Urinary bladder (tissue), 4 donors: Measurements from ENCODE around the gene CYRIA. TPM values are rescaled to one million over a fixed set of nuclear protein-coding genes. Genes with fewer than 3 reads are reported as not detected.
A peak's percentile ranks its signal among the peaks of the same experiment; 100 is the strongest.

ENCODE experiments used
- DNase-seq: peaks from one replicate; pipeline ENCODE4 v3.0.0-alpha.2; 2015; ENCODE audit errors: extremely low spot score
- H3K27ac ChIP-seq: one replicate; pipeline ENCODE4 v1.5.1; 2013; ENCODE audit warnings: low read depth, mild to moderate bottlenecking, moderate library complexity
- H3K36me3 ChIP-seq: one replicate; pipeline ENCODE4 v1.6.1; 2013; ENCODE audit warnings: mild to moderate bottlenecking, moderate library complexity; ENCODE audit not compliant: insufficient read depth
- H3K4me1 ChIP-seq: one replicate; pipeline ENCODE4 v1.6.1; 2013; ENCODE audit warnings: mild to moderate bottlenecking, moderate library complexity; ENCODE audit not compliant: insufficient read depth
- H3K4me3 ChIP-seq: one replicate; pipeline ENCODE4 v1.5.1; 2013; ENCODE audit warnings: low read depth, low read length
- WGBS: extraction: QIAGEN DNeasy Blood & Tissue Kit; methylation state at CpG from one replicate; pipeline ENCODE4 v1.1.7; 2013; 5-methylcytosine and 5-hydroxymethylcytosine counted together
- polyA plus RNA-seq: library from polyadenylated mRNA; stranded (reverse); fragments of 200-250 nt; gene quantifications from one replicate; pipeline ENCODE4 v1.2.3, GENCODE V29; 2013
- total RNA-seq: library from RNA; depleted of rRNA; stranded (reverse); fragments of >200 nt; gene quantifications from one replicate; pipeline ENCODE4 v1.2.3, GENCODE V29; 2014
- donor health status: healthy with polysubstance abuse.
- donor health status: healthy.

Gene CYRIA
- total RNA-seq (10.5 TPM), polyA plus RNA-seq (7.9 TPM)

GRCh38 chr2:16665748-16666448 lies at the start of gene CYRIA:
CYRIA (minus strand) TSS chr2:16665834; CDS start chr2:16588119, 77,715 bp downstream.
- Histone ChIP-seq H3K36me3 (no peaks in the 10 kb centered on the region), H3K4me1 (no peaks in the 10 kb centered on the region), H3K4me3 (peak within 1 kb of the TSS; percentile 63), H3K27ac (no peak within 1 kb of the TSS)
- no peak for DNase-seq
- 5% methylated on average over 53 of the region's 54 CpGs for WGBS

DNA sequence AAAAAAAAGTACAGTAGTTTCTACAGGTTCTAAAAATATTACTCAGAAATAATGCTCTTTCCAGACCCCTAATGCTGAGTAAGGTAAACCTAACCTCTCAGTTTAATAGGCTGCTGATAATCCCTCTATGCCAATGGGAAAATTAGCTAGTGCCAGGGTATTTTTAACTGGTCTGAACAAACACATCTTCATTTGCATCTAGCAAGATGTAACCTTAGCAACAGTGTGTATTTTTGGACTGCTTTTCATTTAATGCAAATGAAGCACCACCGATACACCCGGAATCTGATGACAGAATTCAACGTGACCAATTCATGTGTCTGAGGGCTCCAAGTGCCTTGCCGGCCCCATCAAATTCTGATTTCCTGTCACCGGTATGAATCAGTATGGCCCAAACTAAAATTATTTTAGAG lies 47.4 kb upstream of the CYRIA start:
- no peak for DNase-seq
- H3K4me1 ChIP-seq = no peaks in the 10 kb centered on the region
- no peak overlapping the region for H3K27ac ChIP-seq
- no peaks in the 10 kb centered on the region for H3K36me3 ChIP-seq
- H3K4me3 ChIP-seq = no peak overlapping the region
- 77% methylated on average over 5 of the region's 5 CpGs for WGBS

DNA sequence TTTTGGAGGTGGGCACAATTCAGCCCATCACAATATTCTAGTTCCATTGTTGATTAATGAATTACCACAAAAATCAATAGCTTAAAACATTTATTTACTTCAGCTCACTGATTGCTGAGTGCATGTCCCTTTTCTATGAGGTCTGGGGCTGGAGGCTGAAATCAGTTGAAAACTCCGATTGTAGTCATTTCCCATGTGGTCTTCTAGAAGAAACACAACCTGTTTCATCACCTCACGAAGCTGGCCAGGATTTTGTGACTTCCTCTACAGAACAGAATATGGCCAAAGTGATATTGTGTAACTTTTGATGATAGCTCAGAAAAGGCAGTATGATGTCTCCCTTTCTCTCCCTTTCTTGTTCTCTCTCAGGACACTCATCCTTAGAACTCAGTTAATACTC lies 44.1 kb upstream of the CYRIA start:
- no peaks in the 10 kb centered on the region for H3K36me3 ChIP-seq
- 87% methylated on average over 2 of the region's 2 CpGs for WGBS
- no peak for DNase-seq
- no peak overlapping the region for H3K27ac ChIP-seq
- no peaks in the 10 kb centered on the region for H3K4me1 ChIP-seq
- H3K4me3 ChIP-seq = no peak overlapping the region

DNA sequence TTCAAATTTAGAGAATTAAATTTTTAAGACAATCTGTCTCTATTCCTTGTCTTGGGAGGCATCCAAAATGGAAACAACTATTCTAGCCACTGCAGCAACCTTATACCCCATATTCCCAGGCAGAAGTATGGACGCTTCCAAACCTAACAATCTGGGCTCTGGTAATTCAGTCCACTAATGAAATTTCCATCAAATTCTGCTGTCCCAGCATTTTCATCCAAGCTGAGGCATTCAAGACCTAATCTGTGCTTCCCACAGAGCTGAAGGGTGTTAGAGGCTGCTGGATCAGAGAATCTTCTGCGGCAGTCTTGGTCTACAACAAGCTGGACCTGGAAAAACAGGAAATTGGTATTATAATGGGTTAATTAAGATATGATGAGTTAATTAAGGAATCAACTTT lies 42.5 kb upstream of the CYRIA start:
- no peak for DNase-seq
- 95% methylated on average over 2 of the region's 2 CpGs for WGBS
- H3K4me3 ChIP-seq = no peak overlapping the region
- no peak overlapping the region for H3K27ac ChIP-seq
- H3K4me1 ChIP-seq = no peaks in the 10 kb centered on the region
- H3K36me3 ChIP-seq = no peaks in the 10 kb centered on the region

- no peak for DNase-seq
- no peaks in the 10 kb centered on the region for H3K36me3 ChIP-seq
- no peaks in the 10 kb centered on the region for H3K4me1 ChIP-seq
- no peak overlapping the region for H3K27ac ChIP-seq
- no peak overlapping the region for H3K4me3 ChIP-seq
- 81% methylated on average over 5 of the region's 5 CpGs for WGBS
These were observed 41.5 kb upstream of the CYRIA start for GRCh38 chr2:16707014-16707623.

DNA sequence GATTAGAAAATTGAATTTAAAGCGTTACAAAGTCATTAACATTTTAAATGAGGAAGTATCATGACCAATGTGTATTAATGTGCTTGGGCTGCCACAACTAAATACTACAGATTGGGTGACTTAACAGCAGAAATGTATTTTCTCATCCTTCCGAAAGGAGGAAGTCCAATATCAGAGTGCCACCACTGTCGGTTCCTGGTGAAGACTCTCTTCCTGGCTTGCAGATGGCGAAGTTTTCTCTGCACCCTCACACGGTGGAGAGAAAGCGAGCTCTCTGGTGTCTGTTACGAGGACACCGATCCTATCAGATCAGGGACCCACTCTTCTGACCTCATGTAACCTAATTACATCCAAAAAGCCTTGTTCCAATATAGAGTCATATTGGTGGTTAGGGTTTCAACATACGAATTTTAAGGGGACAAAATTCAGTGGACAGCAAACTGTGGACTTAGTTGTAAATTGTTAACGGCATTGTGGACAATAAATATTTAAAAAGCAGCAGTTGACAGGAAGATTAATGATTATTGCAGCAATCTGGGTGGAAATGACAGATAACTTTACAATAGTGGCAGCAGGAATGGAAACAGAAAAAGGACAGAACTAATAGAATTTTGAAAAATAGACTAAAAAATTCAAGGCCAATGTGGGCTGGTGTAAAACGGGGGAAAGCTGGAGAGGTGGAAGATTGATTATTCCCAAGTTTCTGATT lies 35.1 kb upstream of the CYRIA start:
- no peak for DNase-seq
- no peak overlapping the region for H3K27ac ChIP-seq
- WGBS = 66% methylated on average over 11 of the region's 11 CpGs

GRCh38 chr2:16693854-16694253 lies 28.2 kb upstream of the CYRIA start:
- H3K4me3 ChIP-seq = no peak overlapping the region
- H3K27ac ChIP-seq = no peak overlapping the region
- WGBS = 71% methylated on average over 4 of the region's 4 CpGs
- no peaks in the 10 kb centered on the region for H3K4me1 ChIP-seq
- H3K36me3 ChIP-seq = no peaks in the 10 kb centered on the region
- DNase-seq = no peak

More for the DNA sequence above, 35.1 kb upstream of the CYRIA start:
- H3K4me3 ChIP-seq = no peak overlapping the region
- no peaks in the 10 kb centered on the region for H3K4me1 ChIP-seq
- no peaks in the 10 kb centered on the region for H3K36me3 ChIP-seq

GRCh38 chr2:16691261-16691660 lies 25.6 kb upstream of the CYRIA start:
- no peak overlapping the region for H3K27ac ChIP-seq
- no peak overlapping the region for H3K4me3 ChIP-seq
- WGBS = 68% methylated on average over 7 of the region's 7 CpGs
- H3K36me3 ChIP-seq = no peaks in the 10 kb centered on the region
- DNase-seq = no peak
- no peaks in the 10 kb centered on the region for H3K4me1 ChIP-seq

DNA sequence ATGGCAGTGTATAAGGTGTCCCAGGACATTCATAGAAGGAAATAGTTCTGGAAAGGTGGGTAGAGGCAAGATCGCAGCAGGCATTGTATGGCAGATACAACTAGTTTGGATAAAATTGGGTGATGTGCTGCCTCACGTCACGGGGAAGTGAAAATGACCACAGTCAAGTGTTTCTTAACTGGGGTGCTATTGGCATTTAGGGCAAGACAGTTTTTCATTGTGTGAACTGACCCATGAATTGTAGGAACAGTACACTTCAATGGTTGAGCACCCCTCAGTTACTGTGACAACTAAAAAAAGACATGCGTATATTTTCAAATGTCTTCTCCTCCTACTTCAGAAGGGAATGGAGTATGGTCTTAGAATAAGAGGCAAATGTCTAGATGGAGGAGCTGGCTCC lies 22.3 kb upstream of the CYRIA start:
- no peak for DNase-seq
- H3K36me3 ChIP-seq = no peaks in the 10 kb centered on the region
- no peak overlapping the region for H3K27ac ChIP-seq
- no peak overlapping the region for H3K4me3 ChIP-seq
- WGBS = 96% methylated on average over 4 of the region's 4 CpGs
- peaks cover 1% of the 10 kb centered on the region for H3K4me1 ChIP-seq

DNA sequence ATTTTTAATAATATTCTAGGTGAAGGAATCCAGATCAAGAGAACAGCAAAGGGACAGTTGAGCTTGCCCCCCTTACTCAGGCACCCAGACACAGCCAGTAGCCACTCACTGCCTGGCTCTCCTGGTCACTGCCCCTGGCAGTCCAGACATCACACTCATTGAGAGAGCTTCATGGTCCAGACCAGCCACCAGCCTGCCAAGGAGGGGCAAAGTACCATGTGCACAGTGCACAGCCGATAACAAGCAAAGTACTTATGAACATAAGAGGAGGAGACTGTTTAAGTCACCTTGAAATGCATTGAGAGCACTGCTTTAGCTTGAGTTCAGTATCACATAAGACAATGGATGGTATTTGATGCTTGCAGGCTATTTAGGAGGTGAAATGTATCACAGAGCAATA lies 21.6 kb upstream of the CYRIA start:
- DNase-seq = no peak
- Histone ChIP-seq H3K4me3 (no peak overlapping the region), H3K36me3 (no peaks in the 10 kb centered on the region), H3K4me1 (peaks cover 1% of the 10 kb centered on the region), H3K27ac (no peak overlapping the region)
- WGBS = 36% methylated on average over 1 of the region's 1 CpG

- no peak overlapping the region for H3K27ac ChIP-seq
- no peak overlapping the region for H3K4me3 ChIP-seq
- DNase-seq = no peak
- 68% methylated on average over 2 of the region's 2 CpGs for WGBS
- no peaks in the 10 kb centered on the region for H3K36me3 ChIP-seq
- H3K4me1 ChIP-seq = peaks cover 1% of the 10 kb centered on the region
These were observed 21.0 kb upstream of the CYRIA start for GRCh38 chr2:16686641-16687040.

- no peak overlapping the region for H3K27ac ChIP-seq
- no peaks in the 10 kb centered on the region for H3K36me3 ChIP-seq
- DNase-seq = no peak
- H3K4me1 ChIP-seq = peaks cover 1% of the 10 kb centered on the region
- H3K4me3 ChIP-seq = no peak overlapping the region
These were observed 19.7 kb upstream of the CYRIA start for GRCh38 chr2:16685340-16685715.

GRCh38 chr2:16684676-16685339 lies 19.2 kb upstream of the CYRIA start:
- Histone ChIP-seq H3K27ac (no peak overlapping the region), H3K4me3 (no peak overlapping the region)
- 81% methylated on average over 7 of the region's 7 CpGs for WGBS

DNA sequence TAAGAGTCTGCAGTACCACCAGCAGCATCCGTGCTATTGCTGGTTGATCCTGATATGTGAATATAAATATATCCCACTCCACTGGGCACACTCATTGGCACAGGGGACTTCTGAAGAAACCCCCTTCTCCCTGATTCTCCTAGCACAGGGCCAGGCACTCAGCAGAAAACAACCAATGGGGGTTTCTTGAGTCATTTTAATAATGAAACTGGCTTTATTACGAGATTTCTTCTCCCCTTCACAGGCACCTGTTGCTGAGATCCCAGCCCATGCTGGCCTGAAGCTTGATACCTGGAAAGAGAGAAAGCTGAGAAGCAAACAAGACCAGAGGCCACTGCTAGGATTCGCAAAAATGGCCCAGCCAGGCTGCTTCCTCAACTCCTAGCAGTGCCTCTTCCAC lies 17.9 kb upstream of the CYRIA start:
- Histone ChIP-seq H3K4me3 (no peak overlapping the region), H3K27ac (no peak overlapping the region), H3K4me1 (peaks cover 1% of the 10 kb centered on the region), H3K36me3 (no peaks in the 10 kb centered on the region)
- no peak for DNase-seq
- 83% methylated on average over 3 of the region's 3 CpGs for WGBS

More at GRCh38 chr2:16684676-16685339, 19.2 kb upstream of the CYRIA start:
- DNase-seq = no peak
- no peaks in the 10 kb centered on the region for H3K36me3 ChIP-seq
- peaks cover 1% of the 10 kb centered on the region for H3K4me1 ChIP-seq
